HepG2 (cell line): Measurements from ENCODE around the gene ARFGEF2. TPM values are rescaled to one million over a fixed set of nuclear protein-coding genes. Genes with fewer than 3 reads are reported as not detected.

Experiments used
- CHD2 ChIP-seq: IDR thresholded peaks from 2 replicates; pipeline ENCODE4 v1.6.1; 2011; ENCODE audit warnings: low read depth, low read length, improper control_type of control experiment
- FOXM1 ChIP-seq: sonication (generic); formaldehyde crosslinking; IDR thresholded peaks from 2 replicates; pipeline ENCODE4 v1.5.0; 2020; ENCODE audit warnings: missing genetic modification reagents
- IRF9 ChIP-seq: sonication (generic); formaldehyde crosslinking; IDR thresholded peaks from 2 replicates; pipeline ENCODE4 v1.8.0; 2022; ENCODE audit warnings: missing genetic modification reagents, mild to moderate bottlenecking, borderline replicate concordance
- MAX ChIP-seq: IDR thresholded peaks from 2 replicates; pipeline ENCODE4 v1.6.1; 2012; ENCODE audit warnings: inconsistent platforms
- MED8 ChIP-seq: sonication (generic); formaldehyde crosslinking; IDR thresholded peaks from 2 replicates; pipeline ENCODE4 v1.8.1; 2023; ENCODE audit warnings: mild to moderate bottlenecking, missing genetic modification reagents; ENCODE audit not compliant: insufficient replicate concordance
- NR1H2 ChIP-seq: sonication (generic); formaldehyde crosslinking; IDR thresholded peaks from 2 replicates; pipeline ENCODE4 v1.8.1; 2022; ENCODE audit warnings: low read depth, missing genetic modification reagents, borderline replicate concordance
- PHB2 ChIP-seq: fragments of 450-650 bp; IDR thresholded peaks from 2 replicates; pipeline ENCODE4 v1.6.1; 2018; ENCODE audit not compliant: partially characterized antibody
- POGZ ChIP-seq: sonication (generic); formaldehyde crosslinking; IDR thresholded peaks from 2 replicates; pipeline ENCODE4 v1.4.0; 2020; ENCODE audit warnings: mild to moderate bottlenecking, missing genetic modification reagents
- POLR2AphosphoS2 ChIP-seq: IDR thresholded peaks from 2 replicates; pipeline ENCODE4 v1.6.1; 2011; ENCODE audit warnings: low read depth, low read length, improper control_type of control experiment
- SAP130 ChIP-seq: IDR thresholded peaks from 2 replicates; pipeline ENCODE4 v1.6.1; 2016; ENCODE audit warnings: low read depth
- SATB2 ChIP-seq: sonication (generic); formaldehyde crosslinking; IDR thresholded peaks from 2 replicates; pipeline ENCODE4 v1.5.0; 2020; ENCODE audit warnings: missing genetic modification reagents
- SNAPC2 ChIP-seq: sonication (generic); formaldehyde crosslinking; IDR thresholded peaks from 2 replicates; pipeline ENCODE4 v1.8.1; 2022; ENCODE audit warnings: mild to moderate bottlenecking, missing genetic modification reagents
- SOX6 ChIP-seq, 2 experiments: fragments of 450-650 bp in 1 of 2; sonication (generic) in 1 of 2; formaldehyde crosslinking in 1 of 2; IDR thresholded peaks; 2 replicates each; pipeline versions ENCODE4 v1.4.0 to v1.6.1; 2017 to 2020; ENCODE audit warnings: antibody characterized with exemption in 1 of 2, mild to moderate bottlenecking in 1 of 2, missing genetic modification reagents in 1 of 2
- TAF15 ChIP-seq: fragments of 200-400 bp; formaldehyde crosslinking; IDR thresholded peaks from one replicate; pipeline ENCODE4 v1.6.1; 2018; ENCODE audit warnings: mild to moderate bottlenecking, low read depth, low read length; ENCODE audit not compliant: poor library complexity, severe bottlenecking
- ZFY ChIP-seq: sonication (generic); formaldehyde crosslinking; IDR thresholded peaks from 2 replicates; pipeline ENCODE4 v1.4.0; 2020; ENCODE audit warnings: missing genetic modification reagents
- ZMYM3 ChIP-seq: sonication (generic); formaldehyde crosslinking; IDR thresholded peaks from 2 replicates; pipeline ENCODE4 v1.5.1; 2020; ENCODE audit warnings: mild to moderate bottlenecking, missing genetic modification reagents
- ZNF232 ChIP-seq: sonication (generic); formaldehyde crosslinking; IDR thresholded peaks from 2 replicates; pipeline ENCODE4 v1.4.0; 2020; ENCODE audit warnings: missing genetic modification reagents, borderline replicate concordance
- polyA plus RNA-seq, 8 experiments: library from polyadenylated mRNA; depleted of rRNA in 3 of 8; stranded (reverse) in 7 of 8; unstranded in 1 of 8; fragments of >200 nt; fragmentation: Illumina TruSeq in 4 of 8; extraction: Trizol in 4 of 8; gene quantifications; 2 replicates each; pipeline versions ENCODE4 v1.2.1 to v1.2.3, GENCODE V29; 2011 to 2016; ENCODE audit warnings: low read depth in 4 of 8, missing spikeins in 1 of 8, mixed read lengths in 1 of 8; ENCODE audit not compliant: insufficient read depth in 1 of 8
- total RNA-seq, 5 experiments: library from RNA; depleted of rRNA; stranded (reverse); fragments of >200 nt; fragmentation: Illumina TruSeq; extraction: Trizol; gene quantifications; 2 replicates each; pipeline ENCODE4 v1.2.3, GENCODE V29; 2016; ENCODE audit warnings: low read depth in 1 of 5
- TF ChIP-seq, protein P1 (sequence below): sonication (generic); formaldehyde crosslinking; IDR thresholded peaks from 2 replicates; pipeline ENCODE4 v1.4.0; 2020; ENCODE audit warnings: mild to moderate bottlenecking, missing genetic modification reagents, borderline replicate concordance
- TF ChIP-seq, protein P2 (sequence below): sonication (generic); formaldehyde crosslinking; IDR thresholded peaks from 2 replicates; pipeline ENCODE4 v1.4.0; 2020; ENCODE audit warnings: missing genetic modification reagents
- TF ChIP-seq, protein P3 (sequence below): sonication (generic); IDR thresholded peaks from 2 replicates; pipeline ENCODE4 v1.6.1; 2016; ENCODE audit warnings: low read depth, borderline replicate concordance
- TF ChIP-seq, protein P4 (sequence below): sonication (generic); formaldehyde crosslinking; IDR thresholded peaks from 2 replicates; pipeline ENCODE4 v1.8.0; 2022; ENCODE audit warnings: mild to moderate bottlenecking, missing genetic modification reagents; ENCODE audit not compliant: insufficient replicate concordance

Gene ARFGEF2
- total and polyA plus RNA-seq, 2 of the 13 experiments (the other 11 are each of a cell fraction or from before 2014, with no cell fraction given) = 44.0 to 60.8 TPM

GRCh38 chr20:48921883-48922820, 641 bp downstream of the ARFGEF2 start (continued):
- peak; percentile 79 for TF ChIP-seq POGZ (CRISPR knock-in tag)
- TF ChIP-seq, protein P1, sequence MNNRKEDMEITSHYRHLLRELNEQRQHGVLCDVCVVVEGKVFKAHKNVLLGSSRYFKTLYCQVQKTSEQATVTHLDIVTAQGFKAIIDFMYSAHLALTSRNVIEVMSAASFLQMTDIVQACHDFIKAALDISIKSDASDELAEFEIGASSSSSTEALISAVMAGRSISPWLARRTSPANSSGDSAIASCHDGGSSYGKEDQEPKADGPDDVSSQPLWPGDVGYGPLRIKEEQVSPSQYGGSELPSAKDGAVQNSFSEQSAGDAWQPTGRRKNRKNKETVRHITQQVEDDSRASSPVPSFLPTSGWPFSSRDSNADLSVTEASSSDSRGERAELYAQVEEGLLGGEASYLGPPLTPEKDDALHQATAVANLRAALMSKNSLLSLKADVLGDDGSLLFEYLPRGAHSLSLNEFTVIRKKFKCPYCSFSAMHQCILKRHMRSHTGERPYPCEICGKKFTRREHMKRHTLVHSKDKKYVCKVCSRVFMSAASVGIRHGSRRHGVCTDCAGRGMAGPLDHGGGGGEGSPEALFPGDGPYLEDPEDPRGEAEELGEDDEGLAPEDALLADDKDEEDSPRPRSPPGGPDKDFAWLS = peak; percentile 96
- peak; percentile 77; the same call in 1 of the 2 replicates for TF ChIP-seq SATB2
- peak; percentile 99 for TF ChIP-seq ZFY (CRISPR knock-in tag)
- TF ChIP-seq CHD2 = no peak
- peak; percentile 85 for TF ChIP-seq ZNF232 (CRISPR knock-in tag)
- no peak for TF ChIP-seq NR1H2 (CRISPR knock-in tag)
- TF ChIP-seq MED8 (CRISPR knock-in tag) = peak; percentile 76
- TF ChIP-seq, protein P2, sequence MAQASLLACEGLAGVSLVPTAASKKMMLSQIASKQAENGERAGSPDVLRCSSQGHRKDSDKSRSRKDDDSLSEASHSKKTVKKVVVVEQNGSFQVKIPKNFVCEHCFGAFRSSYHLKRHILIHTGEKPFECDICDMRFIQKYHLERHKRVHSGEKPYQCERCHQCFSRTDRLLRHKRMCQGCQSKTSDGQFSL = peak; percentile 34; the same call in 1 of the 2 replicates
- no peak for TF ChIP-seq PHB2
- TF ChIP-seq ZMYM3 (CRISPR knock-in tag) = peak; percentile 73
- no peak for TF ChIP-seq SOX6 (IDR thresholded peaks at IDR 0.05)
- TF ChIP-seq SOX6 (CRISPR knock-in tag; IDR thresholded peaks at IDR 0.05) = peak; percentile 36; the same call in 1 of the 2 replicates
- 0 out of 2 replicates have a peak, but pooled peaks have one; percentile 40 for TF ChIP-seq SNAPC2 (CRISPR knock-in tag)
- peak; percentile 52 for TF ChIP-seq SAP130
- TF ChIP-seq, protein P3, sequence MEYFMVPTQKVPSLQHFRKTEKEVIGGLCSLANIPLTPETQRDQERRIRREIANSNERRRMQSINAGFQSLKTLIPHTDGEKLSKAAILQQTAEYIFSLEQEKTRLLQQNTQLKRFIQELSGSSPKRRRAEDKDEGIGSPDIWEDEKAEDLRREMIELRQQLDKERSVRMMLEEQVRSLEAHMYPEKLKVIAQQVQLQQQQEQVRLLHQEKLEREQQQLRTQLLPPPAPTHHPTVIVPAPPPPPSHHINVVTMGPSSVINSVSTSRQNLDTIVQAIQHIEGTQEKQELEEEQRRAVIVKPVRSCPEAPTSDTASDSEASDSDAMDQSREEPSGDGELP = 0 out of 2 replicates have a peak, but pooled peaks have one; percentile 7
- peak; percentile 5; the same call in 1 of the 2 replicates for TF ChIP-seq MAX
- TF ChIP-seq POLR2AphosphoS2 = no peak
- peak; percentile 76; the same call in 1 of the 2 replicates for TF ChIP-seq FOXM1 (CRISPR knock-in tag)
- TF ChIP-seq, protein P4, sequence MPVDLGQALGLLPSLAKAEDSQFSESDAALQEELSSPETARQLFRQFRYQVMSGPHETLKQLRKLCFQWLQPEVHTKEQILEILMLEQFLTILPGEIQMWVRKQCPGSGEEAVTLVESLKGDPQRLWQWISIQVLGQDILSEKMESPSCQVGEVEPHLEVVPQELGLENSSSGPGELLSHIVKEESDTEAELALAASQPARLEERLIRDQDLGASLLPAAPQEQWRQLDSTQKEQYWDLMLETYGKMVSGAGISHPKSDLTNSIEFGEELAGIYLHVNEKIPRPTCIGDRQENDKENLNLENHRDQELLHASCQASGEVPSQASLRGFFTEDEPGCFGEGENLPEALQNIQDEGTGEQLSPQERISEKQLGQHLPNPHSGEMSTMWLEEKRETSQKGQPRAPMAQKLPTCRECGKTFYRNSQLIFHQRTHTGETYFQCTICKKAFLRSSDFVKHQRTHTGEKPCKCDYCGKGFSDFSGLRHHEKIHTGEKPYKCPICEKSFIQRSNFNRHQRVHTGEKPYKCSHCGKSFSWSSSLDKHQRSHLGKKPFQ (CRISPR knock-in tag) = no peak
- peak; percentile 90 for TF ChIP-seq TAF15
- TF ChIP-seq IRF9 (CRISPR knock-in tag) = 0 out of 2 replicates have a peak, but pooled peaks have one; percentile 24
